Right lobe of liver (tissue), 6 donors: ENCODE data around the gene IGSF6. TPM values are rescaled to one million over a fixed set of nuclear protein-coding genes. Genes with fewer than 3 reads are reported as not detected.

Experiments
- ATAC-seq, 4 donors: fragments of 200-7000 bp; cut with Tn5 transposase; one replicate each; pipeline ENCODE4 v1.9.1; 2020; ENCODE audit warnings: mild to moderate bottlenecking in 4 of 4, moderate library complexity in 4 of 4
- DNase-seq, 3 donors: peaks; one replicate each; pipeline ENCODE4 v3.0.0-alpha.2; 2020
- H3K27ac ChIP-seq, 3 donors: fragments of 200-600 bp; one replicate each; pipeline ENCODE4 v1.8.0; 2022
- H3K27me3 ChIP-seq, 2 donors: fragments of 200-600 bp; one replicate each; pipeline ENCODE4 v1.8.0; 2022
- H3K36me3 ChIP-seq, 4 donors: fragments of 200-600 bp; sonication (generic) in 1 of 4; one replicate each; pipeline versions ENCODE4 v1.5.1 to v1.8.0; 2017 to 2022; ENCODE audit warnings: control low read depth in 1 of 4
- H3K4me1 ChIP-seq, 4 donors: fragments of 200-600 bp; sonication (generic) in 1 of 4; one replicate each; pipeline versions ENCODE4 v1.5.1 to v1.8.0; 2017 to 2022; ENCODE audit warnings: control low read depth in 1 of 4
- H3K4me3 ChIP-seq, 3 donors: fragments of 200-600 bp; one replicate each; pipeline ENCODE4 v1.8.0; 2022
- H3K9me3 ChIP-seq, 4 donors: fragments of 200-600 bp; sonication (generic) in 1 of 4; one replicate each; pipeline versions ENCODE4 v1.5.1 to v1.8.0; 2017 to 2022; ENCODE audit warnings: control low read depth in 1 of 4
- POLR2A ChIP-seq: fragments of 450-650 bp; IDR thresholded peaks from one replicate; pipeline ENCODE4 v1.6.1; 2017; ENCODE audit warnings: antibody characterized with exemption, mild to moderate bottlenecking
- WGBS: methylation state at CpG from one replicate; pipeline ENCODE4 v1.1.6; 2018; ENCODE audit warnings: low coverage, low lambda C conversion rate; ENCODE audit not compliant: insufficient coverage; ENCODE audit errors: missing lambda C conversion rate; 5-methylcytosine and 5-hydroxymethylcytosine counted together
- intact Hi-C, 2 donors: fragments of 100-400 bp; cut with DNase I; formaldehyde crosslinking; loops; one replicate each; pipeline versions ENCODE4 v1.11.2 to v1.14.1; 2022
- long read RNA-seq: library from polyadenylated mRNA; unstranded; transcript quantifications from one replicate; pipeline ENCODE4 v2.0.0, GENCODE V29; 2019
- total RNA-seq, 6 experiments: library from RNA; depleted of rRNA in 2 of 6; stranded (reverse); fragments of >200 nt in 2 of 6; fragmentation: NEBNext Ultra II Directional in 3 of 6; extraction: Animal tissue kit (Norgen Biotek cat#: 25700) in 3 of 6; gene quantifications; one replicate each; pipeline versions ENCODE4 v1.1.0 to v1.2.4, GENCODE V29; 2016 to 2023
- TF ChIP-seq, protein P1 (sequence below), 4 donors: fragments of 200-600 bp in 3 of 4; fragments of 450-650 bp in 1 of 4; IDR thresholded peaks; one replicate each; pipeline versions ENCODE4 v1.5.1 to v1.8.0; 2016 to 2022; ENCODE audit warnings: antibody characterized with exemption in 4 of 4, mild to moderate bottlenecking in 2 of 4
- donor health status: DM: no; HTN: yes; CAD: no.
- donor health status: DM: no; HTN: no; CAD: no.
- donor health status: DM: no; HTN: no; CAD: no.
- donor health status: DM: no; HTN: yes; CAD: no.
- donor health status: DM: no; HTN: yes; CAD: no.

Gene IGSF6
- total RNA-seq = 10 to 100 TPM in 1 of 6 experiments, 1 to 10 TPM in 5; 1.9 to 20.5 (median 3.4) TPM
- long read RNA-seq, partial matches to known transcripts = 2 of 3 reads
- long read RNA-seq, other reads (novel, unspliced or antisense) = 1 of 3 reads

DNA sequence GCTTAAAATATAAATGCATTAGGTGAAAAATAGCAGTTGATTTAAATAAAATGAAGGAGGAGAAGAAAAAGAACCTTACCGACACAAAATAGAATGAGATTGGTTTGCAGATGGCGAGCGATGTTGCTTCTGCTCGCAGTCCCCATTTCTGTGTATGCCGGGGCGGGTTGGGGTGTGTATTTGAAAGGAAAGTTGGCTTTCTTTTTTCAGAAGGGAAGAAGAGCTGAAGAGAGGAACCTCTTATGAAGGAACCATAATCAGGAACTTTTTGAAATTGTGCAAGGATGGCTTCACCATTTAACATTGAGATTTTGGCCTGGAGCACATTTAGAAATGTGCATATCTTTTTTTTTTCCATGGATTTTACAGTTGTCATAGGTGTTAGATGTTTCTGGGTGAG, at the start of gene IGSF6:
TSS of gene IGSF6 (minus strand) at position 156 of the 400 bp plus-strand sequence. CDS start at position 146, 10 bp downstream.
- TF ChIP-seq POLR2A = peak; percentile 33
- TF ChIP-seq, protein P1, sequence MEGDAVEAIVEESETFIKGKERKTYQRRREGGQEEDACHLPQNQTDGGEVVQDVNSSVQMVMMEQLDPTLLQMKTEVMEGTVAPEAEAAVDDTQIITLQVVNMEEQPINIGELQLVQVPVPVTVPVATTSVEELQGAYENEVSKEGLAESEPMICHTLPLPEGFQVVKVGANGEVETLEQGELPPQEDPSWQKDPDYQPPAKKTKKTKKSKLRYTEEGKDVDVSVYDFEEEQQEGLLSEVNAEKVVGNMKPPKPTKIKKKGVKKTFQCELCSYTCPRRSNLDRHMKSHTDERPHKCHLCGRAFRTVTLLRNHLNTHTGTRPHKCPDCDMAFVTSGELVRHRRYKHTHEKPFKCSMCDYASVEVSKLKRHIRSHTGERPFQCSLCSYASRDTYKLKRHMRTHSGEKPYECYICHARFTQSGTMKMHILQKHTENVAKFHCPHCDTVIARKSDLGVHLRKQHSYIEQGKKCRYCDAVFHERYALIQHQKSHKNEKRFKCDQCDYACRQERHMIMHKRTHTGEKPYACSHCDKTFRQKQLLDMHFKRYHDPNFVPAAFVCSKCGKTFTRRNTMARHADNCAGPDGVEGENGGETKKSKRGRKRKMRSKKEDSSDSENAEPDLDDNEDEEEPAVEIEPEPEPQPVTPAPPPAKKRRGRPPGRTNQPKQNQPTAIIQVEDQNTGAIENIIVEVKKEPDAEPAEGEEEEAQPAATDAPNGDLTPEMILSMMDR (IDR thresholded peaks at IDR 0.05) = no peak
- WGBS = 80% methylated on average over 6 of the region's 6 CpGs

DNA sequence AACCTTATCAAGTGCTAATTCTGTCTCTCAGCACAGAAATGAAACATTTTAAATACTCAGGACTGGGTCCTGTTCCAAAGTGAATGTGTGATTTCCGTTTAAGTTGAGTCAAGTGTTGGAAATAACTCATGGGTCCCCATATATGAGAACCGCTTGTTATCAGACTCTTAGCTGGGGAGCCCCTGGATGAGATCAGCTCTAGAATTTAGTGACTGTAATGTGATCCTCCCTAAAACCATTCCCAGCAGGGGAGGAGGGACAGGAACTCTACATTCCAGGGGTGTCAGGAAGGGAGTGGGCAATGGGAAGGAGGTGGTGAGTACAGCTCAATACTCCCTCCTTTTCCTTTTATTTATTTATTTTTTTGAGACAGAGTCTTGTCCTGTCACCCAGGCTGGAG, 48.9 kb upstream of the IGSF6 start:
- Histone ChIP-seq H3K27me3 (no peaks in the 10 kb centered on the region), H3K27ac (no peak overlapping the region), H3K9me3 (no peaks in the 10 kb centered on the region), H3K36me3 (no peaks in the 10 kb centered on the region), H3K4me3 (no peak overlapping the region), H3K4me1 (no peaks in the 10 kb centered on the region)
- intact Hi-C loops = no loop called here
- ATAC-seq (no peak), DNase-seq (no peak)
- TF ChIP-seq POLR2A = no peak
- TF ChIP-seq, protein P1 (IDR thresholded peaks at IDR 0.05) = no peak
- 32% methylated on average over 2 of the region's 2 CpGs for WGBS

More for the DNA sequence above, at the start of gene IGSF6:
- peaks cover 0 to 6% (median 0%) of the 10 kb centered on the region in 4 donors for H3K4me1 ChIP-seq
- no peaks in the 10 kb centered on the region for H3K9me3 ChIP-seq
- no peaks in the 10 kb centered on the region for H3K27me3 ChIP-seq
- peak within 1 kb of the TSS in 1 of 3 donors; percentile 24 for H3K27ac ChIP-seq
- intact Hi-C loops = no loop called here
- peak in 1 of 3 donors; percentile 35 for DNase-seq
- H3K4me3 ChIP-seq = peak within 1 kb of the TSS in 1 of 3 donors; percentile 14
- peak in 3 of 4 donors; percentile 13 to 43 (median 28) for ATAC-seq
- H3K36me3 ChIP-seq = peaks cover 0 to 9% (median 0%) of the 10 kb centered on the region in 4 donors

DNA sequence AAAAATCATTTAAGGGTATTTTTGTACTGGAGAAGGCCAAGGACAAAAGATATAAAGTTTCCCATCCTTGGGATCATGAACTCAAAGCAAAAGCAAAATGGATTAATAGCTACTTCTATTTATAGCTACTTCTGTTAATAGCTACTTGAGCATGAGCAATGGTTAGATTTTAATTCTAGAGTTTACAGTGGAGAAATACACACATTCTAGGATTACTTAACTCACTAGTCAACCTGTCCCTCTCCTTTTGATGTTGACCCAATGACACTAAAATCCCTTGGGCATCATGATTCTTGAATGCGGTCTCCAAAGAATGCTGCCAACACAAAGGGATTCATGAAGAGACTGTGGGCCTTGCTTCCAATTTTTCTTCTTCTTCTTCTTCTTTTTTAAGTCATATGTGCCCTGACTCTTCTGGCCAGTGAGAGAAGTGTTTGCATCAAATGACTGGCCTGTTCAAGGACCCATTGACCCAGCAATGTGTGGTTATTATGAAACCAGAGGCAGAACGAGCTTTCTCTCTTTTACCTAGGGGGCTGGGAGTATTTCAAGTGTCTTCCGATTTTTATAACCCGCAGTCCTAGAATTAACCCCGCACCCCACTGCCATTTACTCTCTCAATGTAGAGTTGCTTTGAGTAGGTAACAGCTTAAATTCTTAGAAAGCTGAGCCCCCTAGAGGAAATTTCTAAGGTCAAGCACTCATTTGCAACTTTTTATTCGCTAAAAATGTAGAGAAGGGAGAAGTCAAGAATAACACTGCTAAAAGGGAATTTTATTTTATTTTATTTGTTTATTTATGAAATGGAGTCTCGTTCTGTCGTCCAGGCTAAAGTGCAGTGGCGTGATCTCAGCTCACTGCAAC, 46.0 kb upstream of the IGSF6 start:
- TF ChIP-seq POLR2A = no peak
- TF ChIP-seq, protein P1 (IDR thresholded peaks at IDR 0.05) = no peak
- Histone ChIP-seq H3K9me3 (no peaks in the 10 kb centered on the region), H3K27ac (no peak overlapping the region), H3K4me1 (no peaks in the 10 kb centered on the region), H3K27me3 (no peaks in the 10 kb centered on the region), H3K36me3 (no peaks in the 10 kb centered on the region), H3K4me3 (no peak overlapping the region)
- intact Hi-C loops = no loop called here
- DNase-seq (no peak), ATAC-seq (no peak)
- WGBS = 71% methylated on average over 9 of the region's 9 CpGs

GRCh38 chr16:21697032-21697431, 44.6 kb upstream of the IGSF6 start:
- Histone ChIP-seq H3K27me3 (no peaks in the 10 kb centered on the region), H3K36me3 (no peaks in the 10 kb centered on the region), H3K27ac (no peak overlapping the region), H3K9me3 (no peaks in the 10 kb centered on the region), H3K4me3 (no peak overlapping the region), H3K4me1 (no peaks in the 10 kb centered on the region)
- TF ChIP-seq, protein P1 (IDR thresholded peaks at IDR 0.05) = no peak
- no peak for TF ChIP-seq POLR2A
- WGBS = 63% methylated on average over 3 of the region's 5 CpGs
- ATAC-seq (no peak), DNase-seq (no peak)
- intact Hi-C loops = no loop called here
